HepG2 (cell line): Measurements from ENCODE around the gene HELZ2. TPM values are rescaled to one million over a fixed set of nuclear protein-coding genes. Genes with fewer than 3 reads are reported as not detected.
A peak's percentile ranks its signal among the peaks of the same experiment; 100 is the strongest.

Experiments
- ATAC-seq: fragments of 200-7000 bp; cut with Tn5 transposase; 3 replicates; pipeline ENCODE4 v1.9.1; 2020; ENCODE audit warnings: mild to moderate bottlenecking, moderate library complexity
- BruUV-seq: library from RNA; stranded (reverse); fragments of 400-500 nt; replicated peaks from 2 replicates; lab custom pipeline; 2021; lab: Mats Ljungman, UMichigan
- CTCF ChIA-PET: fragments of 300-600 bp; formaldehyde crosslinking; extraction: SDS; loops from one replicate; lab custom pipeline; 2021; ENCODE audit warnings: low total read pairs, inconsistent platforms, low intra/inter-chr PET ratio; lab: Yijun Ruan, JAX
- POLR2A ChIA-PET: fragments of 350-600 bp; sonication (Branson Sonifier 250); formaldehyde crosslinking; loops from one replicate; lab custom pipeline; 2020; ENCODE audit warnings: antibody characterized with exemption, inconsistent platforms; lab: Yijun Ruan, JAX
- DNase-seq: peaks from one replicate; pipeline ENCODE4 v3.0.0-alpha.2; 2015; ENCODE audit warnings: low spot score
- FAIRE-seq: peaks from 3 replicates; lab custom pipeline; 2011; peaks lifted over from hg19 to GRCh38; lab: Jason Lieb, UNC
- H2AFZ ChIP-seq: one replicate; pipeline ENCODE4 v1.6.1; 2011; ENCODE audit warnings: low read length, inconsistent platforms
- H3K27ac ChIP-seq: fragments of 300-600 bp; 3 replicates; pipeline ENCODE4 v1.8.0; 2011; ENCODE audit warnings: mixed run types, mild to moderate bottlenecking, mixed read lengths, low read length, inconsistent platforms; ENCODE audit not compliant: insufficient read depth; ENCODE audit errors: extremely low read length
- H3K27me3 ChIP-seq, 2 experiments: fragments of 200-600 bp in 1 of 2; 2 replicates in 1 of 2; 3 replicates in 1 of 2; pipeline versions ENCODE4 v1.6.0 to v1.8.0; 2011; ENCODE audit warnings: low read length in 2 of 2, mild to moderate bottlenecking in 2 of 2, moderate library complexity in 2 of 2, inconsistent platforms in 1 of 2; ENCODE audit not compliant: insufficient read depth in 2 of 2, control insufficient read depth in 1 of 2
- H3K36me3 ChIP-seq, 2 experiments: fragments of 200-600 bp in 1 of 2; replicated peaks in 1 of 2; 2 replicates in 1 of 2; 3 replicates in 1 of 2; pipeline versions ENCODE4 v1.5.1 to v1.8.0; 2011; ENCODE audit warnings: low read length in 2 of 2, inconsistent platforms in 1 of 2; ENCODE audit not compliant: insufficient read depth in 2 of 2, control insufficient read depth in 1 of 2
- H3K4me1 ChIP-seq: 2 replicates; pipeline ENCODE4 v1.5.1; 2012; ENCODE audit warnings: low read length, inconsistent platforms; ENCODE audit not compliant: insufficient read depth
- H3K4me2 ChIP-seq: 2 replicates; pipeline ENCODE4 v1.6.0; 2011; ENCODE audit warnings: low read depth, low read length, inconsistent platforms
- H3K4me3 ChIP-seq, 3 experiments: fragments of 200-600 bp in 1 of 3; sonication (generic), shearing (Covaris generic) in 1 of 3; replicated peaks in 1 of 3; 2 replicates each; pipeline ENCODE4 v1.5.1; 2011 to 2016; ENCODE audit warnings: low read length in 3 of 3, inconsistent platforms in 2 of 3, low read depth in 2 of 3, mild to moderate bottlenecking in 2 of 3, control low read depth in 1 of 3, mixed read lengths in 1 of 3; ENCODE audit not compliant: insufficient read depth in 1 of 3
- H3K79me2 ChIP-seq: one replicate; pipeline ENCODE4 v1.6.1; 2011; ENCODE audit warnings: low read length, inconsistent platforms; ENCODE audit not compliant: insufficient read depth
- H3K9ac ChIP-seq: 2 replicates; pipeline ENCODE4 v1.6.0; 2011; ENCODE audit warnings: mild to moderate bottlenecking, low read depth, low read length, inconsistent platforms; ENCODE audit not compliant: insufficient read depth
- H3K9me3 ChIP-seq: 2 replicates; pipeline ENCODE4 v1.5.1; 2012; ENCODE audit warnings: mild to moderate bottlenecking, low read length
- H4K20me1 ChIP-seq: 2 replicates; pipeline ENCODE4 v1.6.0; 2011; ENCODE audit warnings: inconsistent platforms, mild to moderate bottlenecking, low read length, moderate library complexity; ENCODE audit not compliant: insufficient read depth
- HNRNPK ChIP-seq: fragments of 200-400 bp; formaldehyde crosslinking; IDR thresholded peaks from 2 replicates; pipeline ENCODE4 v1.6.1; 2018; ENCODE audit warnings: low read length, low read depth, moderate library complexity, mild to moderate bottlenecking; ENCODE audit not compliant: poor library complexity, severe bottlenecking
- IKZF4 ChIP-seq: sonication (generic); formaldehyde crosslinking; IDR thresholded peaks from 2 replicates; pipeline ENCODE4 v1.5.1; 2020; ENCODE audit warnings: borderline replicate concordance, mild to moderate bottlenecking, low read depth, missing genetic modification reagents; ENCODE audit errors: not compliant biosample characterization
- NR2F6 ChIP-seq, 2 experiments: IDR thresholded peaks; 2 replicates each; pipeline ENCODE4 v1.6.1; 2016; ENCODE audit warnings: antibody characterized with exemption in 1 of 2, mild to moderate bottlenecking in 1 of 2
- PCBP1 ChIP-seq: fragments of 200-400 bp; formaldehyde crosslinking; IDR thresholded peaks from 2 replicates; pipeline ENCODE4 v1.6.1; 2017; ENCODE audit warnings: mild to moderate bottlenecking, low read depth, low read length, borderline replicate concordance
- STAG1 ChIP-seq: sonication (generic); formaldehyde crosslinking; IDR thresholded peaks from 2 replicates; pipeline ENCODE4 v1.4.0; 2020; ENCODE audit warnings: missing genetic modification reagents
- TBP ChIP-seq: sonication (generic); formaldehyde crosslinking; IDR thresholded peaks from 2 replicates; pipeline ENCODE4 v1.5.0; 2020; ENCODE audit warnings: missing genetic modification reagents
- ZBTB7A ChIP-seq: sonication (generic); formaldehyde crosslinking; IDR thresholded peaks from 2 replicates; pipeline ENCODE4 v1.8.0; 2022; ENCODE audit warnings: mild to moderate bottlenecking, missing genetic modification reagents
- ZFP41 ChIP-seq: sonication (generic); formaldehyde crosslinking; IDR thresholded peaks from 2 replicates; pipeline ENCODE4 v1.4.0; 2020; ENCODE audit warnings: mild to moderate bottlenecking, missing genetic modification reagents, borderline replicate concordance
- ZNF234 ChIP-seq: sonication (generic); formaldehyde crosslinking; conservative IDR thresholded peaks from 2 replicates; pipeline ENCODE4 v1.5.1; 2020; ENCODE audit warnings: mild to moderate bottlenecking, missing genetic modification reagents
- ZNF263 ChIP-seq: sonication (generic); formaldehyde crosslinking; IDR thresholded peaks from 2 replicates; pipeline ENCODE4 v1.4.0; 2020; ENCODE audit warnings: missing genetic modification reagents
- ZNF44 ChIP-seq: sonication (generic); formaldehyde crosslinking; IDR thresholded peaks from 2 replicates; pipeline ENCODE4 v1.5.1; 2020; ENCODE audit warnings: mild to moderate bottlenecking, missing genetic modification reagents
- ZNF670 ChIP-seq: sonication (generic); formaldehyde crosslinking; IDR thresholded peaks from 2 replicates; pipeline ENCODE4 v1.8.0; 2022; ENCODE audit warnings: mild to moderate bottlenecking, missing genetic modification reagents, borderline replicate concordance
- ZNF724P ChIP-seq: sonication (generic); formaldehyde crosslinking; IDR thresholded peaks from 2 replicates; pipeline ENCODE4 v1.8.0; 2022; ENCODE audit warnings: missing genetic modification reagents, borderline replicate concordance
- ZNF749 ChIP-seq: sonication (generic); formaldehyde crosslinking; IDR thresholded peaks from 2 replicates; pipeline ENCODE4 v1.8.0; 2022; ENCODE audit warnings: mild to moderate bottlenecking, missing genetic modification reagents, moderate library complexity, borderline replicate concordance
- ZNF768 ChIP-seq: sonication (generic); formaldehyde crosslinking; IDR thresholded peaks from 2 replicates; pipeline ENCODE4 v1.4.0; 2020; ENCODE audit warnings: missing genetic modification reagents
- ZNF878 ChIP-seq: sonication (generic); formaldehyde crosslinking; IDR thresholded peaks from 2 replicates; pipeline ENCODE4 v1.8.1; 2023; ENCODE audit warnings: mild to moderate bottlenecking, missing genetic modification reagents, moderate library complexity
- WGBS: methylation state at CpG from one replicate; pipeline ENCODE4 v1.1.6; 2017; ENCODE audit warnings: low lambda C conversion rate; 5-methylcytosine and 5-hydroxymethylcytosine counted together
- in situ Hi-C: cut with HindIII; loops from 2 replicates; pipeline ENCODE4 v1.10.0; 2017; ENCODE audit warnings: low pct_unique_long_range_greater_than_20kb; ENCODE audit not compliant: extremely low pct_ligation_motif_present
- intact Hi-C: fragments of 100-400 bp; cut with micrococcal nuclease; formaldehyde crosslinking; loops from one replicate; pipeline ENCODE4 v1.10.0; 2022; ENCODE audit not compliant: unreplicated experiment
- polyA plus RNA-seq, 8 experiments: library from polyadenylated mRNA; depleted of rRNA in 3 of 8; stranded (reverse) in 7 of 8; unstranded in 1 of 8; fragments of >200 nt; fragmentation: Illumina TruSeq in 4 of 8; extraction: Trizol in 4 of 8; gene quantifications; 2 replicates each; pipeline versions ENCODE4 v1.2.1 to v1.2.3, GENCODE V29; 2011 to 2016; ENCODE audit warnings: low read depth in 4 of 8, missing spikeins in 1 of 8, mixed read lengths in 1 of 8; ENCODE audit not compliant: insufficient read depth in 1 of 8
- total RNA-seq, 5 experiments: library from RNA; depleted of rRNA; stranded (reverse); fragments of >200 nt; fragmentation: Illumina TruSeq; extraction: Trizol; gene quantifications; 2 replicates each; pipeline ENCODE4 v1.2.3, GENCODE V29; 2016; ENCODE audit warnings: low read depth in 1 of 5
- TF ChIP-seq, protein P1 (sequence below): sonication (generic); formaldehyde crosslinking; IDR thresholded peaks from 2 replicates; pipeline ENCODE4 v1.5.1; 2020; ENCODE audit warnings: mild to moderate bottlenecking, moderate library complexity, missing genetic modification reagents
- TF ChIP-seq, protein P2 (sequence below): sonication (generic); formaldehyde crosslinking; IDR thresholded peaks from 2 replicates; pipeline ENCODE4 v1.8.1; 2023; ENCODE audit warnings: mild to moderate bottlenecking, moderate library complexity, missing genetic modification reagents
- TF ChIP-seq, protein P3 (sequence below): sonication (generic); formaldehyde crosslinking; IDR thresholded peaks from 2 replicates; pipeline ENCODE4 v1.5.0; 2020; ENCODE audit warnings: missing genetic modification reagents

HELZ2 gene
- total and polyA plus RNA-seq, 2 of the 13 experiments (the other 11 are each of a cell fraction or from before 2014, with no cell fraction given) = 9.6 to 10.1 TPM

DNA sequence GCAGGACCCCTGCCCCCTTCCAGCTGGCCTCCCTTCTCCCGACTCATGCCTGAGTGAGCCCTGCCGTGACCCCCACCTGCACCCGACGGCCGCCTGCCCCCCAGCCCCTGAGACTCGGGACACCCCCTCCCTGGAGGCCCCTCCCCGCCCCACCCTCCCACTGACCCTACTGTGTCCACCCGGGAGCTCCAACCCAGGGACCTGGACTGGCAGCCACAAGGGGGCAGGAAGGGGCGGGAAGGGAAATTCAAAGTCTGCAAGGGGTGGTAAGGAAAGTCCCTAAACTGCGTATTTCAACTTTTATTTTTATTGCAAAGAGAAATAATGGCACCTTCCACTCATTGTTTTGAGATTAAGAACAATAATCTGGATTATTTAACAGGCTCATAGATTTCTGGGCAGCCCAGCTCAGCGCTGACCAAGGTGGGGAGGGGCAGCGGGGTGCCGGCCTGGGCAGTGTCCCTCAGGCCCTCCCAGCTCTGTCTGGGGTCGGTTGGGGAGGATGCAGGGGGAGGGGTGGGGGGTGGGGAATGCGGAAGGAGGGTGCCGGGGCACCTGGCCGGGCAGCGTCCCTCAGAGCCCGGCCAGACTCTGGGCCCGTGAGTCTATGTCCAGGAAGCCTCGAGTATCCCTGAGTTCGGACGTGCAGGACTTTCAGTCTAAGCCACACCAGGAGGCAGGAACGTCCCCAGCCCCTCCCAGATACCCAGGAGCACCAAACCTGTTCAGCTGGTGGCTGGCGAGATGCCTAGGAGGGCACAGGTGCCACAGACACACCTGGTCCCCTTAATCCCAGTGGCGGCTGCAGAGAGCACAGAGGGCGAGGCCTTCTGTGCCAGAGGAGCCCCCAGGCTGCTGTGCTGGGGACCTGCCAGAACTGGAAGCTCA lies 35.6 kb downstream of the HELZ2 start:
- Histone ChIP-seq H3K4me2 (peak overlapping the region; percentile 89), H3K4me3 (peak overlapping the region; percentile 37 to 76 (median 64); a peak in 4 of 6 replicates), H3K27me3 (peaks cover 49 to 69% of the 10 kb centered on the region in 2 experiments), H3K9ac (0 out of 2 replicates have a peak overlapping the region, but pooled peaks have one; percentile 53), H4K20me1 (no peaks in the 10 kb centered on the region), H3K36me3 (no peaks in the 10 kb centered on the region), H2AFZ (no peak overlapping the region), H3K4me1 (peaks cover 48% of the 10 kb centered on the region), H3K27ac (no peak overlapping the region), H3K79me2 (no peaks in the 10 kb centered on the region), H3K9me3 (no peaks in the 10 kb centered on the region)
- in situ Hi-C loops (loop anchor here (5.0 kb wide), 1 partner anchor 39 kb away; no protein-coding TSS in a partner anchor), intact Hi-C loops (loop anchor here (1.0 to 10.0 kb wide), 7 partner anchors 35 to 434 kb away; partner anchors contain the start of genes GMEB2, LIME1, RTEL1 and SLC2A4RG)
- BruUV-seq = no TSS peak
- FAIRE-seq = no peak
- WGBS = 23% methylated on average over 26 of the region's 27 CpGs
- CTCF ChIA-PET = interaction anchor here (1.1 to 2.7 kb wide), 6 partner anchors 35 to 531 kb away, joined by 3 to 29 read pairs (median 8); partner anchors contain the start of genes HELZ2 and TPD52L2
- POLR2A ChIA-PET = interaction anchor here (0.7 to 2.7 kb wide), 27 partner anchors 8 to 543 kb away, joined by 3 to 26 read pairs (median 5); partner anchors contain the start of genes GMEB2, HELZ2, LIME1 and PPDPF
- peak; percentile 50 for ATAC-seq
- peak; percentile 67 for DNase-seq
- TF ChIP-seq ZNF724P (CRISPR knock-in tag) = no peak
- TF ChIP-seq IKZF4 (CRISPR knock-in tag) = no peak
- no peak for TF ChIP-seq STAG1 (CRISPR knock-in tag)
- no peak for TF ChIP-seq ZNF263 (CRISPR knock-in tag)
- TF ChIP-seq HNRNPK = peak; percentile 12
- peak; percentile 7; the same call in 1 of the 2 replicates for TF ChIP-seq ZNF670 (CRISPR knock-in tag)
- peak; percentile 76 for TF ChIP-seq PCBP1
- TF ChIP-seq ZNF768 (CRISPR knock-in tag) = peak; percentile 11; the same call in 1 of the 2 replicates
- no peak for TF ChIP-seq ZNF749 (CRISPR knock-in tag)
- TF ChIP-seq ZBTB7A (CRISPR knock-in tag) = no peak
- TF ChIP-seq, protein P1, sequence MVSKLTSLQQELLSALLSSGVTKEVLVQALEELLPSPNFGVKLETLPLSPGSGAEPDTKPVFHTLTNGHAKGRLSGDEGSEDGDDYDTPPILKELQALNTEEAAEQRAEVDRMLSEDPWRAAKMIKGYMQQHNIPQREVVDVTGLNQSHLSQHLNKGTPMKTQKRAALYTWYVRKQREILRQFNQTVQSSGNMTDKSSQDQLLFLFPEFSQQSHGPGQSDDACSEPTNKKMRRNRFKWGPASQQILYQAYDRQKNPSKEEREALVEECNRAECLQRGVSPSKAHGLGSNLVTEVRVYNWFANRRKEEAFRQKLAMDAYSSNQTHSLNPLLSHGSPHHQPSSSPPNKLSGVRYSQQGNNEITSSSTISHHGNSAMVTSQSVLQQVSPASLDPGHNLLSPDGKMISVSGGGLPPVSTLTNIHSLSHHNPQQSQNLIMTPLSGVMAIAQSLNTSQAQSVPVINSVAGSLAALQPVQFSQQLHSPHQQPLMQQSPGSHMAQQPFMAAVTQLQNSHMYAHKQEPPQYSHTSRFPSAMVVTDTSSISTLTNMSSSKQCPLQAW = peak; percentile 5
- TF ChIP-seq, protein P2, sequence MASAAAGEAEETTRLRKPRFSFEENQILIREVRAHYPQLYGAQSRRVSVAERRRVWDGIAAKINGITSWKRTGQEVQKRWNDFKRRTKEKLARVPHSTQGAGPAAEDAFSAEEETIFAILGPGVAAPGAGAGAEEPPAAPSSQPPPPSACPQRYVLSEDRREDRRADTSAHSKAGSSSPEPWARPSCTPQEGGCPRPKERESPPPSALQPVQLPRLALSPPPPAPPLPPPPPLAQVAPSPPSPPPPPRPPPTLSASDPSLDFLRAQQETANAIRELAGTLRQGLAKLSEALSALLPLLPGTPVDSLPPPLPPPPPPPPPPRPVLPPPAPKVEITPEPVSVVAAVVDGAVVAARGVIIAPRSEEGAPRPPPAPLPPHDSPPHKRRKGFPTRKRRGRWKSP (CRISPR knock-in tag) = 0 out of 2 replicates have a peak, but pooled peaks have one; percentile 13
- no peak; the same call in 1 of the 2 replicates for TF ChIP-seq ZNF44
- no peak for TF ChIP-seq ZNF234 (CRISPR knock-in tag)
- TF ChIP-seq ZFP41 (CRISPR knock-in tag) = 0 out of 2 replicates have a peak, but pooled peaks have one; percentile 3
- no peak for TF ChIP-seq TBP
- no peak for TF ChIP-seq ZNF878
- peak; percentile 44; the same call in 1 of the 2 replicates for TF ChIP-seq NR2F6 (IDR thresholded peaks at IDR 0.05)
- no peak for TF ChIP-seq NR2F6 (CRISPR knock-in tag; IDR thresholded peaks at IDR 0.05)
- TF ChIP-seq, protein P3, sequence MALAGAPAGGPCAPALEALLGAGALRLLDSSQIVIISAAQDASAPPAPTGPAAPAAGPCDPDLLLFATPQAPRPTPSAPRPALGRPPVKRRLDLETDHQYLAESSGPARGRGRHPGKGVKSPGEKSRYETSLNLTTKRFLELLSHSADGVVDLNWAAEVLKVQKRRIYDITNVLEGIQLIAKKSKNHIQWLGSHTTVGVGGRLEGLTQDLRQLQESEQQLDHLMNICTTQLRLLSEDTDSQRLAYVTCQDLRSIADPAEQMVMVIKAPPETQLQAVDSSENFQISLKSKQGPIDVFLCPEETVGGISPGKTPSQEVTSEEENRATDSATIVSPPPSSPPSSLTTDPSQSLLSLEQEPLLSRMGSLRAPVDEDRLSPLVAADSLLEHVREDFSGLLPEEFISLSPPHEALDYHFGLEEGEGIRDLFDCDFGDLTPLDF (CRISPR knock-in tag) = no peak; the same call in 1 of the 2 replicates
